AG10803 (cell line): ENCODE measurements around the gene TOP1.
A peak's percentile ranks its signal among the peaks of the same experiment; 100 is the strongest.

Source experiments
- DNase-seq: peaks from one replicate; pipeline ENCODE4 v3.0.0; 2010; ENCODE audit warnings: low read depth
- H3K4me3 ChIP-seq: 2 replicates; pipeline ENCODE4 v1.5.1; 2011; ENCODE audit warnings: mild to moderate bottlenecking, low read length, control low read depth
- TF ChIP-seq, protein P1 (sequence below): conservative IDR thresholded peaks from 2 replicates; pipeline ENCODE4 v1.5.1; 2011; ENCODE audit warnings: mild to moderate bottlenecking, low read length, control low read depth, inconsistent platforms

The TOP1 gene

DNA sequence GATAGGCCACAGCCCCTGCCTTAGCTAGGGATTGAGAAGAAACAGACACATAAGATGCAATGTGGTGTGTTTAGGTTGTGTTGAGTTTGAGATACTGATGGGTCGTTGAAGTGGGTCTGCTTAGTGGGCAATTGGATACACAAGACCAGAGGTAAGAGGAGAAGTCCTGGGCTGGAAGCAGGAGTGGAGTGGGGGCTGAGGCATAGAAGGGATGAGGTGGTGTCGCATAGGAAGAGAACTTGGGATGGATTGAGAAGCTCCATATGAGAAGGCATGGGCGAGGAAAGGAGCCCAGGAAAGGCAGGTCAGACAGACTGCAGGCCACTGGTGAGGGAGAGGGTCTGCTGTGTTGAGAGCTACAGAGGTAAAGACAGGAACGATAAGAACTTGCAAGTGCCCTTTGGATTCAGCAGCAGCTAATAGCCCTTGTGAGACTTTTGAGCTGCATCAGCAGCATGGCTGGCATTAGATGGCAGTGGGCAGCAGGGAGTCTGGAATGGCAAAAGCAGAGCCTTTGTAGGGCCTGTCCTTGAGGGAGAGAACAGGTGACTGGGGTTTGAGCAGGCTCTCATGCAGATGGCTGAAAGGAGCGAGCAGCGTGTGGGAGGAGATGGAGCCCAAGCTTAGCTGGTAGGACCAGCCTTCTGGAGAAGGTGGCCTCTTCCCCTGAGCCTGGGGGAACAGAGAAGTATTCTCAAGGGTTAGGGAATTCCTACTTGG lies 141.9 kb downstream of the TOP1 start:
- no peak for DNase-seq
- TF ChIP-seq, protein P1, sequence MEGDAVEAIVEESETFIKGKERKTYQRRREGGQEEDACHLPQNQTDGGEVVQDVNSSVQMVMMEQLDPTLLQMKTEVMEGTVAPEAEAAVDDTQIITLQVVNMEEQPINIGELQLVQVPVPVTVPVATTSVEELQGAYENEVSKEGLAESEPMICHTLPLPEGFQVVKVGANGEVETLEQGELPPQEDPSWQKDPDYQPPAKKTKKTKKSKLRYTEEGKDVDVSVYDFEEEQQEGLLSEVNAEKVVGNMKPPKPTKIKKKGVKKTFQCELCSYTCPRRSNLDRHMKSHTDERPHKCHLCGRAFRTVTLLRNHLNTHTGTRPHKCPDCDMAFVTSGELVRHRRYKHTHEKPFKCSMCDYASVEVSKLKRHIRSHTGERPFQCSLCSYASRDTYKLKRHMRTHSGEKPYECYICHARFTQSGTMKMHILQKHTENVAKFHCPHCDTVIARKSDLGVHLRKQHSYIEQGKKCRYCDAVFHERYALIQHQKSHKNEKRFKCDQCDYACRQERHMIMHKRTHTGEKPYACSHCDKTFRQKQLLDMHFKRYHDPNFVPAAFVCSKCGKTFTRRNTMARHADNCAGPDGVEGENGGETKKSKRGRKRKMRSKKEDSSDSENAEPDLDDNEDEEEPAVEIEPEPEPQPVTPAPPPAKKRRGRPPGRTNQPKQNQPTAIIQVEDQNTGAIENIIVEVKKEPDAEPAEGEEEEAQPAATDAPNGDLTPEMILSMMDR: no peak
- H3K4me3 ChIP-seq: no peak overlapping the region

DNA sequence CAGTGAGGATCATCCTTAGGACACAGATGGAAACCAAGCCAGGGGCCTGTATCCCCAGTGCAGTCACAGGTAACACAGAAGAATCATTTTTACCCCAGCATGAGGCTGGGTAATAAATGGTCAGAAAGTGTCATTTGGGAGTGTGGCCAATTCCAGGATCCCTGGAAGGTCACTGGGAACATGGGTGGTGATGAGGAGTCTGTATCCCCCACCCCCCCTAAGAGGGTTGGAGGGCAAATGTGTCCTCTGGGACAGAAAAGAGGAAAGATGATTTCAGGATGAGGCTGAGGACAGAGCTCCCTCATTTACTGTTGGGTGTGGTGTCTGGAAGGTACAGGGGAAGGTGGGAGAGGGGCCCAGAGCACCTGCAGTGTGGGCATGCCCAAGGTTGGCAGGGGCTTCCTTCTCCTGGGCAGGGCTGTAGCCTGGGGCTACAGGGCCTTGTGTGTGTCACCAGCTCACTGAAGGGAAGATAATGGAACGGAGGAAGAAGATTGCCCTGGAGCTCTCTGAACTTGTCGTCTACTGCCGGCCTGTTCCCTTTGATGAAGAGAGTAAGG lies 143.2 kb downstream of the TOP1 start:
- TF ChIP-seq, protein P1: no peak
- H3K4me3 ChIP-seq: no peak overlapping the region
- DNase-seq: no peak

DNA sequence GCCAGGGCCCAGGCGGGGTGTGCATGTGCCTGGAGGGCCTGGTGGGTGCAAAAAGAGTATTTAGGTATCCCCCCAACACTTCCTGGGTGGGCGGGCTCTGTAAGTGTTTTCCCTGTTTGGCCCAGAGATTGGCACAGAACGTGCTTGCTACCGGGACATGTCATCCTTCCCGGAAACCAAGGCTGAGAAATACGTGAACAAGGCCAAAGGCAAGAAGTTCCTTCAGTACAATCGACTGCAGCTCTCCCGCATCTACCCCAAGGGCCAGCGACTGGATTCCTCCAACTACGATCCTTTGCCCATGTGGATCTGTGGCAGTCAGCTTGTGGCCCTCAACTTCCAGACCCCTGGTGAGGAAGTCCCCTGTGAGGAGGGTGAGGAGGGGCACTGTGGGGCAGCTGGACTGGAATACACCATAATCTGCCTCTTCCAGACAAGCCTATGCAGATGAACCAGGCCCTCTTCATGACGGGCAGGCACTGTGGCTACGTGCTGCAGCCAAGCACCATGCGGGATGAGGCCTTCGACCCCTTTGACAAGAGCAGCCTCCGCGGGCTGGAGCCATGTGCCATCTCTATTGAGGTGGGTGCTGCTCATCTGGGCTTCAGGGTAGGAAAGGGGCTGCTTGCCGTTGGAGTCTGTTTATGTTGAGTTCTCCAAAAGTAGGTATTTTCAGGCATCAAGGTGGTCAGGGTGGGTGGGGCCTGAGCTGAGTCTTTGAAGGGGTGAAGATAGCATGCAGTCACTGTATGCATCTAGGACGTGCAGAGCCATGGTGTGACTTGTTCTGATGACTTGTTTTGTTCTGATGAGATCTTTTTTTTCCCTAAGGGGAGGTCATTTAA lies 143.9 kb downstream of the TOP1 start:
- no peak for DNase-seq
- H3K4me3 ChIP-seq: no peak overlapping the region
- TF ChIP-seq, protein P1: no peak

DNA sequence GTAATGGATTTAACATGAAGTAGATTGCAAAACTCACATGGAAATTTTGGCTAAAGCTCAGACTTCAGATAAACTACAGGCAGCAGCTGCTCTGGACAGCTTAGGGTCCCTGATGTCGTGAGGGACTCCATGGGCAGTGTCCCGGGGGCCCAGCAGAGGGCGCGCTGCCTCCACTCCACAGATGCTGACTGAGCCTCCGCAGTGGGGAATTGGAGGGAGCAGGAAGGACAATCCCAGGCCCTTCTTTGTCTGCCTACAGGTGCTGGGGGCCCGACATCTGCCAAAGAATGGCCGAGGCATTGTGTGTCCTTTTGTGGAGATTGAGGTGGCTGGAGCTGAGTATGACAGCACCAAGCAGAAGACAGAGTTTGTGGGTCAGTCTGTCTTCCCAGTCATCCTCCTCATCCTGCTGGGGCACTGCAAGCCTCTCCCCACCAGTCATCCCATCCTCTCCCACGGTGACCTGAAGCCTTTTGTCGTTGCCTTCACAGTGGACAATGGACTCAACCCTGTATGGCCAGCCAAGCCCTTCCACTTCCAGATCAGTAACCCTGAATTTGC lies 144.6 kb downstream of the TOP1 start:
- no peak overlapping the region for H3K4me3 ChIP-seq
- DNase-seq: peak; percentile 80
- TF ChIP-seq, protein P1: peak; percentile 97

DNA sequence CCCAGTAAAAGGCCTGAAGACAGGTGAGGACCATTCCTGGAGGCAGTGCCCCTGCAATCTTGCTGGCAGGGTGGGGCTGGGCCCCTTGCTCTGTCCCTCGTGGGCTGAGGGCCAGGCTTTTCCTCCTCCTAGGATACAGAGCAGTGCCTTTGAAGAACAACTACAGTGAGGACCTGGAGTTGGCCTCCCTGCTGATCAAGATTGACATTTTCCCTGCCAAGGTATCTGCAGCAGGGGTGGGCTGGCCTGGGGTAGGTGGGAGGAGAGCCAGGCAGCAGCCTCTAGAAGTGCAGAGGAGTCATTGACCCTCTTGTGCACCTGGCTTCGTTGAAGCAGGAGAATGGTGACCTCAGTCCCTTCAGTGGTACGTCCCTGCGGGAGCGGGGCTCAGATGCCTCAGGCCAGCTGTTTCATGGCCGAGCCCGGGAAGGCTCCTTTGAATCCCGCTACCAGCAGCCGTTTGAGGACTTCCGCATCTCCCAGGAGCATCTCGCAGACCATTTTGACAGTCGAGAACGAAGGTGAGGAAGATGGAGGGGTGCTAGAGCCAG lies 145.2 kb downstream of the TOP1 start:
- no peak for DNase-seq
- no peak overlapping the region for H3K4me3 ChIP-seq
- TF ChIP-seq, protein P1: no peak
